Parathyroid adenoma (tissue), 2 donors: Measurements from ENCODE around the gene BICDL1.

Experiments
- H2AFZ ChIP-seq: fragments of 300-600 bp; sonication (generic); one replicate; pipeline ENCODE4 v1.7.0; 2017; ENCODE audit warnings: antibody characterized with exemption, mild to moderate bottlenecking
- H3K27ac ChIP-seq: fragments of 300-600 bp; sonication (generic); one replicate; pipeline ENCODE4 v1.7.0; 2017
- H3K27me3 ChIP-seq: fragments of 300-600 bp; sonication (generic); one replicate; pipeline ENCODE4 v1.7.0; 2017; ENCODE audit warnings: low read length; ENCODE audit not compliant: control insufficient read depth, insufficient read depth
- H3K36me3 ChIP-seq: fragments of 300-600 bp; sonication (generic); one replicate; pipeline ENCODE4 v1.7.0; 2017; ENCODE audit warnings: low read length; ENCODE audit not compliant: control insufficient read depth, insufficient read depth
- H3K4me1 ChIP-seq: fragments of 300-600 bp; sonication (generic); one replicate; pipeline ENCODE4 v1.7.0; 2017; ENCODE audit warnings: control low read depth
- H3K4me2 ChIP-seq: fragments of 300-600 bp; sonication (generic); one replicate; pipeline ENCODE4 v1.7.0; 2017; ENCODE audit warnings: low read length
- H3K4me3 ChIP-seq: fragments of 300-600 bp; sonication (generic); one replicate; pipeline ENCODE4 v1.7.0; 2017; ENCODE audit warnings: low read depth, low read length
- H3K79me2 ChIP-seq: fragments of 300-600 bp; sonication (generic); one replicate; pipeline ENCODE4 v1.7.0; 2017; ENCODE audit warnings: control low read depth
- H3K9ac ChIP-seq: fragments of 300-600 bp; sonication (generic); one replicate; pipeline ENCODE4 v1.7.0; 2017; ENCODE audit warnings: mild to moderate bottlenecking
- H3K9me3 ChIP-seq: fragments of 300-600 bp; sonication (generic); one replicate; pipeline ENCODE4 v1.7.0; 2017; ENCODE audit warnings: low read length; ENCODE audit not compliant: control insufficient read depth
- TF ChIP-seq, protein P1 (sequence below): fragments of 300-600 bp; sonication (generic); IDR thresholded peaks from one replicate; pipeline ENCODE4 v1.7.0; 2017; ENCODE audit warnings: antibody characterized with exemption, mild to moderate bottlenecking
- donor health status: primary hyperparathyroidism.

Gene BICDL1, protein sequence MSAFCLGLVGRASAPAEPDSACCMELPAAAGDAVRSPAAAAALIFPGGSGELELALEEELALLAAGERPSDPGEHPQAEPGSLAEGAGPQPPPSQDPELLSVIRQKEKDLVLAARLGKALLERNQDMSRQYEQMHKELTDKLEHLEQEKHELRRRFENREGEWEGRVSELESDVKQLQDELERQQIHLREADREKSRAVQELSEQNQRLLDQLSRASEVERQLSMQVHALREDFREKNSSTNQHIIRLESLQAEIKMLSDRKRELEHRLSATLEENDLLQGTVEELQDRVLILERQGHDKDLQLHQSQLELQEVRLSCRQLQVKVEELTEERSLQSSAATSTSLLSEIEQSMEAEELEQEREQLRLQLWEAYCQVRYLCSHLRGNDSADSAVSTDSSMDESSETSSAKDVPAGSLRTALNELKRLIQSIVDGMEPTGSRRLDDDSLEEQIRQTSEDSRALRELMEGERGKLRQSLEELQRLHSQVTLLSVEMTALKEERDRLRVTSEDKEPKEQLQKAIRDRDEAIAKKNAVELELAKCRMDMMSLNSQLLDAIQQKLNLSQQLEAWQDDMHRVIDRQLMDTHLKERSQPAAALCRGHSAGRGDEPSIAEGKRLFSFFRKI

GRCh38 chr12:119988472-119989360, at the start of gene BICDL1:
TSS of gene BICDL1 (plus strand) at chr12:119989236. CDS start at chr12:119989869, 633 bp downstream.
- H3K27ac ChIP-seq: peak within 1 kb of the TSS; percentile 72
- TF ChIP-seq, protein P1, sequence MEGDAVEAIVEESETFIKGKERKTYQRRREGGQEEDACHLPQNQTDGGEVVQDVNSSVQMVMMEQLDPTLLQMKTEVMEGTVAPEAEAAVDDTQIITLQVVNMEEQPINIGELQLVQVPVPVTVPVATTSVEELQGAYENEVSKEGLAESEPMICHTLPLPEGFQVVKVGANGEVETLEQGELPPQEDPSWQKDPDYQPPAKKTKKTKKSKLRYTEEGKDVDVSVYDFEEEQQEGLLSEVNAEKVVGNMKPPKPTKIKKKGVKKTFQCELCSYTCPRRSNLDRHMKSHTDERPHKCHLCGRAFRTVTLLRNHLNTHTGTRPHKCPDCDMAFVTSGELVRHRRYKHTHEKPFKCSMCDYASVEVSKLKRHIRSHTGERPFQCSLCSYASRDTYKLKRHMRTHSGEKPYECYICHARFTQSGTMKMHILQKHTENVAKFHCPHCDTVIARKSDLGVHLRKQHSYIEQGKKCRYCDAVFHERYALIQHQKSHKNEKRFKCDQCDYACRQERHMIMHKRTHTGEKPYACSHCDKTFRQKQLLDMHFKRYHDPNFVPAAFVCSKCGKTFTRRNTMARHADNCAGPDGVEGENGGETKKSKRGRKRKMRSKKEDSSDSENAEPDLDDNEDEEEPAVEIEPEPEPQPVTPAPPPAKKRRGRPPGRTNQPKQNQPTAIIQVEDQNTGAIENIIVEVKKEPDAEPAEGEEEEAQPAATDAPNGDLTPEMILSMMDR: peak; percentile 39

DNA sequence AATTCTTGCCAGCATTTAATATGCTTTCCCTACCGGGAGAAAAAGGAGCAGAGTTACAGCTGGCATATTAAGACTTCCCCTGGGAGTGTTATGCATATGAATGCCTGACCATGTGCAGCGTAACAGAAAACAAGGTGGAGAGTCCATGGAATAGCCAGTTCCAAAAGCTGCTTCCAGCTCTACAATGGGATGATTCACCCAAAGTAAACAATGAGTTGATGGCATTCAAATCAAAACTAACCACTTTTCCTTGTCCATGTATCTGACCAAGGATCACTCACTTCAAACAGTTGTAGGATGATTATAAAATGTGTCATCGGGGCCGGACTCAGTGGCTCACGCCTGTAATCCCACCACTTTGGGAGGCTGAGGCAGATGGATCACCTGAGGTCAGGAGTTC, 48.1 kb upstream of the BICDL1 start:
- H3K4me1 ChIP-seq: no peaks in the 10 kb centered on the region
- TF ChIP-seq, protein P1: no peak
- no peaks in the 10 kb centered on the region for H3K79me2 ChIP-seq
- no peaks in the 10 kb centered on the region for H3K27me3 ChIP-seq
- H3K36me3 ChIP-seq: no peaks in the 10 kb centered on the region
- no peaks in the 10 kb centered on the region for H3K9me3 ChIP-seq
- no peak overlapping the region for H3K4me3 ChIP-seq
- no peak overlapping the region for H3K4me2 ChIP-seq
- H3K27ac ChIP-seq: no peak overlapping the region
- no peak overlapping the region for H3K9ac ChIP-seq
- no peak overlapping the region for H2AFZ ChIP-seq

More at GRCh38 chr12:119988472-119989360, at the start of gene BICDL1:
- no peaks in the 10 kb centered on the region for H3K9me3 ChIP-seq
- H3K9ac ChIP-seq: no peak within 1 kb of the TSS
- no peaks in the 10 kb centered on the region for H3K79me2 ChIP-seq
- H3K4me3 ChIP-seq: peak within 1 kb of the TSS; percentile 53
- no peaks in the 10 kb centered on the region for H3K36me3 ChIP-seq
- peak within 1 kb of the TSS; percentile 71 for H3K4me2 ChIP-seq
- H3K27me3 ChIP-seq: no peaks in the 10 kb centered on the region
- H3K4me1 ChIP-seq: peaks cover 7% of the 10 kb centered on the region
- H2AFZ ChIP-seq: peak within 1 kb of the TSS; percentile 92

DNA sequence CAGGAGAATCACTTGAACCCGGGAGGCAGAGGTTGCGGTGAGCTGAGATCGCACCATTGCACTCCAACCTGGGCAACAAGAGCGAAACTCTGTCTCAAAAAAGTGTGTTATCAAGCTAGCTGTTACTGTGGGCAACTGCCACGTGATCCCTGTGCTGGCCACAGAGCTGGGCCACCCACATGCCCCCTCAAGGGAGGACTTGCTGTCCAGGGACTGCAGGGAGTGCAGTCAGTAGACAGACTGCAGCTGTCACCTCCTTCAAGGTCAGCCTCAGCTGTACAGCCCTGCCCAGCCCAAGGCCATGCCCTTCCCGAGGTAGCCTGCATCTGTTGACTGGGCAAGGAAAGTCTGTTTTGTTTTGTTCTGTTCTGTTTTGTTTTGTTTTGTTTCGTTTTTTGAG, 46.6 kb upstream of the BICDL1 start:
- no peak overlapping the region for H3K4me3 ChIP-seq
- no peaks in the 10 kb centered on the region for H3K9me3 ChIP-seq
- TF ChIP-seq, protein P1: no peak
- H3K27ac ChIP-seq: no peak overlapping the region
- H3K79me2 ChIP-seq: no peaks in the 10 kb centered on the region
- no peak overlapping the region for H2AFZ ChIP-seq
- no peaks in the 10 kb centered on the region for H3K27me3 ChIP-seq
- H3K36me3 ChIP-seq: no peaks in the 10 kb centered on the region
- H3K4me1 ChIP-seq: no peaks in the 10 kb centered on the region
- H3K4me2 ChIP-seq: no peak overlapping the region
- no peak overlapping the region for H3K9ac ChIP-seq

GRCh38 chr12:119946213-119946612, 42.8 kb upstream of the BICDL1 start:
- Histone ChIP-seq H3K79me2 (no peaks in the 10 kb centered on the region), H3K27me3 (no peaks in the 10 kb centered on the region), H3K27ac (no peak overlapping the region), H3K4me1 (no peaks in the 10 kb centered on the region), H3K4me3 (no peak overlapping the region), H3K9me3 (no peaks in the 10 kb centered on the region), H3K36me3 (no peaks in the 10 kb centered on the region), H3K9ac (no peak overlapping the region), H2AFZ (no peak overlapping the region), H3K4me2 (no peak overlapping the region)
- TF ChIP-seq, protein P1: no peak
